A204.1 (cell line): ENCODE results near the gene MALRD1.

Experiments used
- FAIRE-seq: peaks from 2 replicates; lab custom pipeline; 2012; peaks lifted over from hg19 to GRCh38; lab: Jason Lieb, UNC

MALRD1 gene

GRCh38 chr10:19111501-19112267 is 63.1 kb downstream of the MALRD1 start:
- FAIRE-seq = no peak

DNA sequence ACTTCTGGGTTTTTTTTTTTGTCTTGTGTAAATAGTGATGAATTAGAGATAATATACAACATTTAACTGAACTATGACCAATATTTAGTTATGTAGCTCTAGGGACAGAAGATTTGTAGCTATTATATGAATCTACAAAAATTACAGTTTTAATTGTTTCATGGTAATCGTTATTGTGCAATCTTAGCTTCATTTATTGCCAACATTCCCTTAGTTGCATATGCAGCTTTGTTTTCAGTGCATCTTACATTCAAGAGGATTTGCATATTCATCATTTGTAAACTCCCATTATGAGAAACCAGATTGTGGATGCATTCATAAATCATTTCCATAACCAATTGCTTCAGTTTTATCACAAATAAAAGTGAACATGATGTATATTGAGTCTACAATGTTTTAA is 68.8 kb downstream of the MALRD1 start:
- no peak for FAIRE-seq

GRCh38 chr10:19119191-19119590 is 70.6 kb downstream of the MALRD1 start:
- no peak for FAIRE-seq

- FAIRE-seq = no peak
Observed at GRCh38 chr10:19120381-19120908, 71.8 kb downstream of the MALRD1 start.

DNA sequence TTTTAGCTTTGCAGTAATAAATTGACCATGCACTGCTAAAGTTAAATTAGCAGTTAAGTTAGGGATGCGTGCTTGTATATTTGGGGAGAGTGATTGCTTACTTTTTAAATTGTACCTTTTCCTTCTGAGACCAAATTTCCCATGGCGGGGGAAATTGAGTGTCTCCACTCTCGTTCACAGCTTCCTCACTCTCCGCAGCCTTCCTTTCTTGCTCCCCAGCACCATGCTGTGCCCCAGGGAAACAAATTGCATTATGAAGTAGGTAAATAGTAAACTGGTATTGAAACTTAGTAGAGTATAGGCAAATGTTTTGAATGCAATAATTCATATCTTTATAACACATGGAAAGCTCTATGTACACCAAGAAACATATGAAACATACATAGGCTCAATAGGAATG is 85.4 kb downstream of the MALRD1 start:
- no peak for FAIRE-seq

DNA sequence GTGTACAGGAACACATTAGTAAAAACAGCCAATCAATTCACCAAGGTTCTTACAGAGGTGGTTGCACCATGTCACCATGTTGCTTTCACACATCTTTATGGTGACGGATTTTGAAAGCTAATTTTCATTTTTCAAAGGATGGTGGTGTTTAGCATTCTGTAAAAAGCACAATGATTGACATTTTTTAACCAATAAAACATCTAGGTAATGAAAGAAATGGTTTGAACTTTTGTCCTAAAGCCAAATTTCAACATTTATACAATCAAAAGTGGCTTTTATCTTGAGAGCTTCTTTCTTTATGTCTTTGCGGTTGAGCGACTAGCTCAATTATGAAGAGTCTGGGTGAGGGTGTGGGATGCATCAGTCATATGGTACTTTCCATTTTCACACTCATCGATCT is 94.4 kb downstream of the MALRD1 start:
- FAIRE-seq = no peak

DNA sequence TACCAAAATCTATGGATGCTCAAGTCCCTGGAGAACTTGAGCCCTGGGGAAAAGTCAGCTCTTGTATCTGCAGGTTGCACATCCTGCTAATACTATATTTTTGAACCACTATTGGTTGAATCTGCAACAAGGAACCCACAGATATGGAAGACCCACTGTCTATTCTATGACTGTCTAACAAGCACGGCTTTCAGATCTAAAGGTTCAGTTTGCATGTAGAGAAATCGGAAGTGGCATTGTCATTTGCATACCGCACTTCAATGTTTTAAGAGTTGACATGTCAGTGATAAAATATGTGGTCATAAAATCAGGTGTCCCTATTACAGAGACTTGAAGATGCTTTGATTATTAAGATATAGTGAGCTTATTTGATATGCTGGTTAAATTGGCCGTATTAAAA is 95.6 kb downstream of the MALRD1 start:
- FAIRE-seq = no peak

DNA sequence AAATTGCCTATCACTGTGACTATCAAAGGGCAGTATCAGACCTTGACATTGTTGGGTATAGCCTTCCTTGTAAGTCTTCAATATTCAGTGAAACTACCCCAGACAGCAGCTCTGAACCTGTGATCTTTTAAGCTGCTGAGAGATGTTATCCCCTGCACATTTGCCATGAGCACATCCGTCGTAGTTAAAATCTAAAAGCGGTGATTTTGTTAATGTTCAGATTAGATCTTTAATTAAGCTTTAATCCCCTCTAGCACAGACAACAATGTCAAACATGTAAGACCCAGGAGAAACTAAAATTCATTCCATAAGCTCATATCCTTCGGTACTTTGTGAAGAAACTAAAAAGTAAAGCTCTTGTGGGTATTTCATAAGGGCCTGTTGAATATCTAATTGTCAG is 105.8 kb downstream of the MALRD1 start:
- FAIRE-seq = no peak

DNA sequence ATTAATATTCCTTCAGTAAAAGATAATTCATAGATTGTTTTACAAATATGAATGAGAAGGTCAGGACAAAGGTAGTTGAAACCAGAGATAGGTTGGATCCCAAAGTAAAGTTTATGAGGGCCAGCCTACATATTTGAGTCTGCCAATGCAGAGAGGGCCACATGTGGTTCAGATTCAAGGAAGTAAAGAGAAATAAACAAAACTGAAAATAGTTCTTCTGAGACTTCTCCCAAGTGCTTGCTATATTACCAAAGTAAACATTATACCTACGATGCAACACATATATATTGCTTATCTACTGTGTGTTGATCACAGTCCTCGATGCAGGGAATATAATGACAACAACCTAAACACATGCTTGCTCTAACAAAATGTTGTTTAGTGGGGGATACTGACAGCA is 109.8 kb downstream of the MALRD1 start:
- no peak for FAIRE-seq

GRCh38 chr10:19158870-19159269 is 110.3 kb downstream of the MALRD1 start:
- FAIRE-seq = no peak

GRCh38 chr10:19164461-19164860 is 115.9 kb downstream of the MALRD1 start:
- no peak for FAIRE-seq

DNA sequence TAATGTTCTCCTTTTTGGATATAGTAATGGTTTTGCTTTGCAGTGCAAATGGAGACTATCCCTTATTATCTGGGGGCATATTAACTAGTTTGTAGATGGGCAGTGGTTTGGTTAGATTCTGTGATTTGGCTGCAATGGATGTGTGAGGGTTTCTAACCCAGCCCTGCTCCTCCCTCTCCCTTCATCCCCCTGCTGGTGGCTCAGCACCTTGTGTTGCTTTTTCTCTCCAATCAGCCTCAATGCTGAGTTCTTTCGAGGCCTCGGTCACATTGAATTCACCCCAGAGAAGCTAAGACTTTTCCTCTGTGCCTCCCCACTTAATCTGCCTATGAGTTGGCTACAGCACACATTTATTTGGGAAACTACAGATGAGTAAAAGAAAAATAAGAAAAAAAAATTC is 120.0 kb downstream of the MALRD1 start:
- no peak for FAIRE-seq

- no peak for FAIRE-seq
Observed at GRCh38 chr10:19169041-19169440, 120.4 kb downstream of the MALRD1 start.

DNA sequence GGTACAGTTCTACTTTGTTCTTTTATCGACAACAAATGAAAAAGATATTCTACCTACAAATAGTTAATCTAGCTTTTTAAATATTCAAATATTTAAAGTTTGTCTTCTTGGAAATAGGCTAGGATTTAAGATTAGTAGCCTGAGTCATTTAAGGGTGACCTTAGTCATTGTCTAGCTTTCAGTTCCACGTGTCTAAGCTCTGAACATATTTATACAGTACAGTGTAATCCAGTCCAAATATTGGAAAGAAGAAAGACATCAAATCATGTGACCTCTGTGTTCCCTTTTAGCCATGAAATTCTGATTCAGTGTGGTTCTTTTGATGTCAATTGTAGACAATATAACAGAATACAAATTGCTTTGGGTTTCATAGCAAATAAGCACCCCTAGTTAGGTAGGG is 121.1 kb downstream of the MALRD1 start:
- FAIRE-seq = no peak

GRCh38 chr10:19178675-19179074 is 130.1 kb downstream of the MALRD1 start:
- FAIRE-seq = no peak

- FAIRE-seq = no peak
Observed at GRCh38 chr10:19184891-19185290, 136.3 kb downstream of the MALRD1 start.

- FAIRE-seq = no peak
Observed at GRCh38 chr10:19194866-19195265, 146.3 kb downstream of the MALRD1 start.

GRCh38 chr10:19195698-19196097 is 147.1 kb downstream of the MALRD1 start:
- FAIRE-seq = no peak

- no peak for FAIRE-seq
Observed at GRCh38 chr10:19200211-19200610, 151.6 kb downstream of the MALRD1 start.

- no peak for FAIRE-seq
Observed at GRCh38 chr10:19204246-19204917, 155.8 kb downstream of the MALRD1 start.

DNA sequence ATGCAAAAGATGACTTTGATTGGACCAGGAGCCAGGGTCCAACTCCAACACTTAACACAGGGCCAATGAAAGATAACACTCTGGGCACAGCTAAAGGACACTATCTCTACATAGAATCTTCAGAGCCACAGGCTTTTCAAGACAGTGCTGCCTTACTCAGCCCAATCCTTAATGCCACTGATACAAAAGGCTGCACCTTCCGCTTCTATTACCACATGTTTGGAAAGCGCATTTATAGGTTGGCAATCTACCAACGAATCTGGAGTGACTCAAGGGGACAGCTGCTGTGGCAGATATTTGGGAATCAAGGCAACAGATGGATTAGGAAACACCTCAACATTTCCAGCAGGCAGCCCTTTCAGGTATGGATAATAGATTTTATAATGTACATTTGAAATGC is 160.7 kb downstream of the MALRD1 start:
- FAIRE-seq = no peak

DNA sequence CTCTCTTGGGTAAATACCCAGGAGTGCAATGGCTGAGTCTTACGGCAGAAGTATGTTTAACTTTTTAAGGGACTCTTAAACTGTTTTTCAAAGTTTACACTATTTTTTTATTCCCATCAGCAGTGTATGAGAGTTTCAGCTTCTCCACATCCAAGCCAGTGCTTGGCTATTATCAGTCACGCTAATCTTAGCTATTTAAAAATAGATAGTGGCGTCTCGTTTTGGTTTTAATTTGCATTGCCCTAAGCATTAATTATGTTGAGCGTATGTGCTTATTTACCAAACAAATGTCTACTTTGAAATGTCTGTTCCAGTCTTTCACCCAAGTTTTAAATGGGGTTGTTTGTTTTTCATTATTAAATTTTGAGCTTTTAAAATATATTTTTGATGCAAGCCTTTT is 164.0 kb downstream of the MALRD1 start:
- no peak for FAIRE-seq

- no peak for FAIRE-seq
Observed at GRCh38 chr10:19221216-19221615, 172.6 kb downstream of the MALRD1 start.

GRCh38 chr10:19226025-19226424 is 177.4 kb downstream of the MALRD1 start:
- no peak for FAIRE-seq
